Endometrial microvascular endothelial cells (primary cell): ENCODE measurements around the gene AFG1L. TPM values are rescaled to one million over a fixed set of nuclear protein-coding genes. Genes with fewer than 3 reads are reported as not detected.

Experiments
- total RNA-seq: library from RNA; depleted of rRNA; stranded (reverse); fragments of >200 nt; gene quantifications from one replicate; pipeline ENCODE4 v1.2.3, GENCODE V29; 2015; ENCODE audit errors: inconsistent ontology term

The AFG1L gene
- total RNA-seq, 1 donor from 2014 or later, result 5.9 TPM

Other genes with a start within 250 kb of the AFG1L start
- gene OSTM1, start 220.3 kb upstream of the AFG1L start, total RNA-seq, result 18.2 TPM
- gene NR2E1, start 129.0 kb upstream of the AFG1L start, total RNA-seq, result not detected
- 212 TPM for gene SNX3, start 34.0 kb upstream of the AFG1L start, total RNA-seq